Stimulated activated CD8-positive, alpha-beta memory T cell treated with anti-CD3 and anti-CD28 coated beads, Interleukin-7, amount 100 ng/mL, for 24 hours (primary cell): ENCODE measurements around the gene PABPN1L.
"Not testable (repeated sequence)": the region's sequence is repeated elsewhere in the genome, so short reads cannot be mapped to it uniquely, and the experiment has no call there.

Experiments used
- DNase-seq: peaks from one replicate; pipeline ENCODE4 v3.0.0-alpha.2; 2020; ENCODE audit warnings: low read depth

Gene PABPN1L

DNA sequence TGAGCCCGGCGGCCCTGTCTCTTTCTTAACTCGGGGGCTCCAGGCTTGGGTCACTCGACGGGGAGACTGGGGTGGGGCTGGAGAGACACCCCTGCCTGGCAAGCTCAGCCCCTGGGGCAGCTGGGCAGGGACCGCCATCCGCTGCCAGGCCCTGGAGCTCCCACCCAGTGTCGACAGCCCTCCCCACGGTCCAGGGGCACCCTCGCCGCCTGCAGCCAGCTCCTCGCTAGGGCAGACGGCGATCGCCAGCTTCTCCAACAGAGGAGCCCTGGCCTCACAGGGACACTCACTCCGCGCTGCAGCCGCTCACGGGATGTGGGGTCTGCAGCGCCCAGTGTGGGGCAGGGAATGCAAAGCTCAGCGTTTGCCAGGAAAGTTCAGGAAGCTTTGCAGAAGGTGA, 38.7 kb downstream of the PABPN1L start:
- DNase-seq: no peak

DNA sequence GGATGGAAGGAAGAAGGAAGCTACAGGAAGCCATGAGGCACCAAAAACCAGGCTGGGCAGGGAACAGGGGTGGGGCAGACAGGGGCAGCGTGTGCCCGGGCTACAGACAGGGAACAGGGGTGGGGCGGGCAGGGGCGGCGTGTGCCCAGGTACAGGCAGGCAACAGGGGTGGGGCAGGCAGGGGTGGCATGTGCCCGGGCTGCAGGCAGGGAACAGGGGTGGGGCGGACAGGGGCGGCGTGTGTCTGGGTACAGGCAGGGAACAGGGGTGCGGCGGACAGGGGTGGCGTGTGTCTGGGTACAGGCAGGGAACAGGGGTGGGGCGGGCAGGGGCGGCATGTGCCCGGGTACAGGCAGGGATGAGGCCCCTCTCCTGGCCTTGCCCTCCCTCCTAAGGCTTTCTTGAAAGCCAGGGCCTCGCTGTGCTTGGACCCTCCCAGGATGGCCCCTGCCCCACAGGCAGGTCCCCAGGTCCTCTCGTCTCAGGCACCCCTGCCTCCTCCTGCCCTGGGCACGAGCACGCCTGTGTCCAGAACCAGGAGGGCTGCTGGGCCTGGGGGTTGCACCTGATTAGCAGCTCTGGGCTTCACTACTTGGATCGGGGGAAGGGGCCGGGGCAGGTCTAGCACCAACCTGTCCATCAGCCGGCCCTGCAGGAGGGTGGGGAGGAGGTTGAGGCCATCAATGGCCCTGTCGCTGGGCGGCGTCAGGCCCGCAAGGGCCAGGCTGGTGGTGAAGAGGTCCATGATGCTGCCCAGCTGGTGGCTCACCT, 40.2 kb downstream of the PABPN1L start:
- no peak for DNase-seq

GRCh38 chr16:88825146-88825545, 41.3 kb downstream of the PABPN1L start:
- DNase-seq: no peak

DNA sequence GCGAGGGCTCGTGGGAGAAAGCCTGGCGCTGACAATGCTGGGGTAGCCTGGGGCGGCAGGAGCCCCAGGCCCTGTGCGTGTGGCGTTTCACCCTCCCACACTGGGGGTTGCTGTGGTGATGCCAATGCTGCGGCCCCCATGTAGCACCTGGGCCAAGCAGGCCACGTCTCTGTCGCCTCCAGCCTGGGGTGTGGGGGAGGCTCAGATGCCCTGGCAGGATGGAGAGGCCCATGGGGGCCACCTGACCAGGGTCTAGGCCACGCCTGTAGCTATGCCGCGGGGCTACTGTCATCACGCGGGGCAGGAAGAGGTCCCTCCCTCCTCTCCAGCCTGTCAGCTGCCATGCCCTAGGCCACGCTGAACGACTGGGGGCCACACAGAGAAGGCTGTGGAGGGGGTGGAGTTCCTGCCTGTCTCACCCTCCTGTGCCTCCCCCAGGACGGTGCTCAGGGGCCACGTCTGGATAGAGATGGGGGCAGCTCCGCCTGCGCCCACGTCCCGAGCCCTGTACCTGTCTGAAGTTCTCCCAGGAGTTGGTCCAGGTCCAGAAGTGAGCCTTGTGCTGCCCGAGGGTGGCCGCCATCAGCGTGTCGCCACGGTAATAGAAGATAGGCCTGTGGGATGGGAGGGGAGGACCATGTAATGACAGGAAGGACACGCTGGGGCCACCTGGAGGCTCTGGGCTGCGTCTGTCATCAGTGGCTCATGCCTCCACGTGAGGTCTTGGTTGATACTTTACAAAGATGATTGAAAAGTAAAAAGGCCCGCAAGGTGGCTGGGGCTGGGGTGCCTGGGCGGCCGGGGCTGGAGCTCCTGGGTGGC, 42.0 kb downstream of the PABPN1L start:
- DNase-seq: no peak

DNA sequence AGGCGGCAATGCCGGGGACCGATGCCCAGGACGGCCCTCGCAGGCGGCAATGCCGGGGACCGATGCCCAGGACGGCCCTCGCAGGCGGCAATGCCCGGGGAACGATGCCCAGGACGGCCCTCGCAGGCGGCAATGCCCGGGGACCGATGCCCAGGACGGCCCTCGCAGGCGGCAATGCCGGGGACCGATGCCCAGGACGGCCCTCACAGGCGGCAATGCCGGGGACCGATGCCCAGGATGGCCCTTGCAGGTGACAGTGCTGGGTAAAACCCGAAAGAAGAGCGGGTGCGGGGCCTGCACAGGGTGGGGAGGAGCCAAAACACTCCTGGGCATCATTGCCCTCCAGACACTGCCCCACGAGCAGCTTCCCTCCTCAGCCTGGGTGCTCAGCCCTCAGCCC, 42.8 kb downstream of the PABPN1L start:
- DNase-seq: not testable (repeated sequence)

DNA sequence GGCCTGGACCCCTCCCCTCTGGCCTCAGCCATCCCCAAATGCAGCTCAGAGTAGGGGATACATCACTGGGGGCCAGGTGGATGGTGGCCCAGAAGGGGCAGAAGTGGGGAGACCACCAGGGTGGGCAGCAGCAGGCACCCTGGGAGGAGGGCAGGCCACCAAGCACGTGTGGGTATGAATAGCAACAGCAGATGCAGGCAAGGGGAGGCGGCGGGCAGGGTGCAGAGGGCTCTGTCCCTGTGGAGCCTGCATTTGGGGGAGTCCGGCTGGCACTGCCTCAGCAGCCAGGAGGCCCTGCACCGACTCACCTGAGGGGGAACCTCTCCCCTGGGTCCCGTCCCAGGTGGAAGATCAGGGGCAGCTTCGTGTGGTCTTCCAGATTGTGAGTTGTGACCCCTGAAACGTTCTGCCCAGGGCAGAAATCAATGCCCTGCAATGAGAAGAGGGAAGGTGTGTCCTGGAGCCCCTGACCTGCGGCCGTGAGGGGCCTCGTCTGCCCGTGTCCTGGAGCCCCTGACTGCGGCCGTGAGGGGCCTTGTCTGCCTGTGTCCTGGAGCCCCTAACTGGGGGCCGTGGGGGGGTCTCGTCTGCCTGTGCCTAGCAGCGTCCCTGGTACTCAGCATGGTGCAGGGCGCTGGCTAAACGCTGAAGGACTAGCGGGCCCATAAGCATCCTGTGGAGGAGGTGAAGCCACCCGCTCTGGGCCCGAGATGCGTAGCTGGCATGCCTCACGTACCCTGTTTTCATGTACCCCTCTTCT, 44.0 kb downstream of the PABPN1L start:
- no peak for DNase-seq

DNA sequence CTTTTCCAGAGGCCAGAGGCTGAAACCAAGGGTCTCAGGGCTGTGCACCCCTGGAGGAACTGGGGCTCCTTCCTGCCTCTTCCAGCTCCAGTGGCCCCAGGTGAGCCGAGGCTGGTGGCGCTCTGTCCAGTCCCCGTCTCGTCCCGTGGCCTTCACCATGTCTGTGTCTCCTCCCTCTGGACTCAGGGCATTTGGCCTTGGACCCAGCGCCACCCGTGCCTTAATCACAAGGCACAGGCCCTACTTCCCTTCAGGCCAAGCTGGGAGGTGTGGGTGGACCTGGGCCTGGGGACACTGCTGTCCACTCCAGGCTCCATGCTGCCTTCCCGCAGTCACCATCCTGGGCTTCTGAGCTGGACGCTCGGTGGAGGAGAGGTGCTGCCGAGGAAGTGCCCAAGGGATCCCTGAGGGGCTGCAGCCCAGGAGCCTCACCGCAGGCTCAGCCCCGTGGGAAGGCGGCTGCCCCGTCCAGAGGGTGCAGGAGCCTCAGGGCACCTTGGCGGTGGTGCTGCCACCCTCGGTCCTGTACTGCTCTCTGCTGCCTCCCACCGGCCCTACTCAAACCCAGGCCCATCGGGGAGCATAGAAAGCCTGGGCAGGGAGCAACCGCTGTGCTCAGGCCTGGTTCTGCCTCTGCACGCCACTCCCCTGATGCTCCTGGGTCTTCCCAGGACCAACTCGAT, 45.2 kb downstream of the PABPN1L start:
- DNase-seq: no peak

- DNase-seq: no peak
Observed at GRCh38 chr16:88820385-88821025, 46.0 kb downstream of the PABPN1L start.

DNA sequence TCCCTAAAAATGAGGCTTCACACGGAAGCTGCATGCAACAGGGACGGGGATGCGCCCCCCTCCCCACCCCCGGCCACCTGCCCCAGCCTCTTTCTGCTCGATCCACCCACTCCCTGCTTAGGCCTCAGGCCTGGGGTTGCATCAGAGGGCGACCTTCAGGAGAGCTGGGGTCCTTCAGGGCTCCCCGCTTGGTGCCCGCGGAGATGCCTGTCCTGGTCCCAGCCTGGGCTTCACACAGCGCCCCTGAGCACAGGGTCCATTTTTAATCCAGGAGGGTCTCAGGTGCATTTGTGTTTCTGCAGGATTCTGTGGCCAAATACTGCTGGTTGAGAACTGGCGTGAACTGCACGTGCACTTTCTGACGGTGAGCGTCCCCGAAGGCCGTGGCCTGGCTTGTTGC, 47.3 kb downstream of the PABPN1L start:
- no peak for DNase-seq

- no peak for DNase-seq
Observed at GRCh38 chr16:88818575-88818874, 47.9 kb downstream of the PABPN1L start.

- DNase-seq: no peak
Observed at GRCh38 chr16:88817785-88818574, 48.5 kb downstream of the PABPN1L start.

- DNase-seq: no peak
Observed at GRCh38 chr16:88816736-88817535, 49.5 kb downstream of the PABPN1L start.

DNA sequence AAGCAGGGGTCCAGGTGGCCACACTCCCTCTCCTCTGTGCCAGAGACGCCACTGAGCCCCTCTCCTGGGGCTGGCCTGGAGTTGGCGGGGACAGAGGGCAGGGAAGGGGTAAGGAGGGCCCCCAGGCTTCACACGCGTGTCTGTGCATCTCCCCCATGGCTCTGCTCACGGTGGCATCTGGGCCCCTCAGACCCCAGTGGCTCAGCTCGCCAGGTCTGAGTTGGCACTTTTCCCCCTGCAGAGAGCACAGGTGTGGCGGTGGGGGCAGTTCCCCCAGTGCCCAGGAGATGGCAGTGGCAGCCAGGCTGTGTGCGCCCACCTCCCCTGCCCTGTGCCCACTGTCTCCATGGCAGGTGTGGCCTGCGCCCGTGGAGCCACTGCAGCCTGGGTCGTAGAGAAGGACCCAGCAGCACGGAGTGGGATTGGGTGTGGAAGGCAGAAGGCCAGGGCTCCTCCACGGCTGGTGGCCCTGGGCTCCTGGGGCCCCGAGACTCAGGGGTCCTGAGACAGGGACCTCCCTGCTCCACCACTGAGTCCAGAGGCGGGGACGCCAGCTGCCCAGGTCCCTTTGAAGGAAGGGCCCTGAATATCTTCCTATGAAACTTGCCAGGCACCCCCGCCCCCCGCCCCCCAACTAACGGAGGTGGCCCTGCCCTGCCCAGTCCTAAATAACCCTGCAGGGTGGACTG, 50.4 kb downstream of the PABPN1L start:
- DNase-seq: no peak

GRCh38 chr16:88815227-88815626, 51.2 kb downstream of the PABPN1L start:
- no peak for DNase-seq

GRCh38 chr16:88814144-88814502, 52.3 kb downstream of the PABPN1L start:
- no peak for DNase-seq
